GM19324 (cell line): ENCODE data around the gene PHACTR3.

Experiments
- ATAC-seq: cut with Tn5 transposase; IDR thresholded peaks from one replicate; pipeline ENCODE4 v1.9.1; 2021; ENCODE audit warnings: mild to moderate bottlenecking, moderate library complexity; ENCODE audit not compliant: unreplicated experiment, low FRiP score

The PHACTR3 gene

GRCh38 chr20:59643615-59644061 is 39.3 kb downstream of the PHACTR3 start:
- ATAC-seq: no peak

GRCh38 chr20:59644371-59644939 is 40.1 kb downstream of the PHACTR3 start:
- no peak for ATAC-seq

GRCh38 chr20:59645271-59645670 is 40.9 kb downstream of the PHACTR3 start:
- no peak for ATAC-seq

- no peak for ATAC-seq
These were observed 41.4 kb downstream of the PHACTR3 start for GRCh38 chr20:59645761-59646171.

- ATAC-seq: no peak
These were observed 42.1 kb downstream of the PHACTR3 start for GRCh38 chr20:59646487-59646886.

GRCh38 chr20:59647271-59647670 is 42.9 kb downstream of the PHACTR3 start:
- ATAC-seq: no peak

- no peak for ATAC-seq
These were observed 44.2 kb downstream of the PHACTR3 start for GRCh38 chr20:59648466-59649070.

- no peak for ATAC-seq
These were observed 46.1 kb downstream of the PHACTR3 start for GRCh38 chr20:59650418-59650817.

- no peak for ATAC-seq
These were observed 48.0 kb downstream of the PHACTR3 start for GRCh38 chr20:59652381-59652780.

GRCh38 chr20:59656417-59656816 is 52.1 kb downstream of the PHACTR3 start:
- no peak for ATAC-seq

GRCh38 chr20:59657459-59658046 is 53.2 kb downstream of the PHACTR3 start:
- no peak for ATAC-seq

- no peak for ATAC-seq
These were observed 56.1 kb downstream of the PHACTR3 start for GRCh38 chr20:59660471-59660870.

- no peak for ATAC-seq
These were observed 56.8 kb downstream of the PHACTR3 start for GRCh38 chr20:59661153-59661552.

GRCh38 chr20:59661621-59662020 is 57.3 kb downstream of the PHACTR3 start:
- no peak for ATAC-seq

GRCh38 chr20:59662161-59662560 is 57.8 kb downstream of the PHACTR3 start:
- ATAC-seq: no peak

GRCh38 chr20:59662856-59663512 is 58.6 kb downstream of the PHACTR3 start:
- ATAC-seq: no peak

GRCh38 chr20:59663513-59664060 is 59.2 kb downstream of the PHACTR3 start:
- ATAC-seq: no peak

GRCh38 chr20:59664421-59664941 is 60.1 kb downstream of the PHACTR3 start:
- no peak for ATAC-seq

- no peak for ATAC-seq
These were observed 61.6 kb downstream of the PHACTR3 start for GRCh38 chr20:59665656-59666555.

GRCh38 chr20:59666586-59666985 is 62.2 kb downstream of the PHACTR3 start:
- no peak for ATAC-seq
